Measurements from ENCODE around the gene CCNO. TPM values are rescaled to one million over a fixed set of nuclear protein-coding genes. Genes with fewer than 3 reads are reported as not detected.

The CCNO gene, protein sequence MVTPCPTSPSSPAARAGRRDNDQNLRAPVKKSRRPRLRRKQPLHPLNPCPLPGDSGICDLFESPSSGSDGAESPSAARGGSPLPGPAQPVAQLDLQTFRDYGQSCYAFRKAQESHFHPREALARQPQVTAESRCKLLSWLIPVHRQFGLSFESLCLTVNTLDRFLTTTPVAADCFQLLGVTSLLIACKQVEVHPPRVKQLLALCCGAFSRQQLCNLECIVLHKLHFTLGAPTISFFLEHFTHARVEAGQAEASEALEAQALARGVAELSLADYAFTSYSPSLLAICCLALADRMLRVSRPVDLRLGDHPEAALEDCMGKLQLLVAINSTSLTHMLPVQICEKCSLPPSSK
- 0.58 and 0.88 TPM in 2 replicates for total RNA-seq
- 0.37 and 0.60 TPM in 2 replicates for polyA plus RNA-seq
- polyA plus RNA-seq (2011; cell fraction: cytosol; rRNA removed), result 0.39 and 0.61 TPM in 2 replicates
- 0.53 and 0.54 TPM in 2 replicates for polyA plus RNA-seq (2011; cell fraction: nucleus; rRNA removed)
- 0.60 and 0.80 TPM in 2 replicates for polyA plus RNA-seq (2012)
- polyA minus RNA-seq, result 0.34 TPM in 1 of 2 replicates, not detected in the other
- 6.6 TPM for polyA minus RNA-seq (2011; cell fraction: cytosol; rRNA and poly(A)+ RNA removed)
- not detected in 2 replicates for polyA minus RNA-seq (2011; cell fraction: nucleus; rRNA and poly(A)+ RNA removed)
- percentile 21 among the genes with signal in this experiment for Bru-seq, nascent RNA
- percentile 26 among the genes with signal in this experiment for BruChase-seq, experiment 1, labeled RNA remaining after a 6-hour chase
- not detected for BruChase-seq, experiment 2, labeled RNA remaining after a 2-hour chase
- long read RNA-seq, partial matches to known transcripts, result 3 of 6 reads
- long read RNA-seq, other reads (novel, unspliced or antisense), result 1 of 6 reads

DNA sequence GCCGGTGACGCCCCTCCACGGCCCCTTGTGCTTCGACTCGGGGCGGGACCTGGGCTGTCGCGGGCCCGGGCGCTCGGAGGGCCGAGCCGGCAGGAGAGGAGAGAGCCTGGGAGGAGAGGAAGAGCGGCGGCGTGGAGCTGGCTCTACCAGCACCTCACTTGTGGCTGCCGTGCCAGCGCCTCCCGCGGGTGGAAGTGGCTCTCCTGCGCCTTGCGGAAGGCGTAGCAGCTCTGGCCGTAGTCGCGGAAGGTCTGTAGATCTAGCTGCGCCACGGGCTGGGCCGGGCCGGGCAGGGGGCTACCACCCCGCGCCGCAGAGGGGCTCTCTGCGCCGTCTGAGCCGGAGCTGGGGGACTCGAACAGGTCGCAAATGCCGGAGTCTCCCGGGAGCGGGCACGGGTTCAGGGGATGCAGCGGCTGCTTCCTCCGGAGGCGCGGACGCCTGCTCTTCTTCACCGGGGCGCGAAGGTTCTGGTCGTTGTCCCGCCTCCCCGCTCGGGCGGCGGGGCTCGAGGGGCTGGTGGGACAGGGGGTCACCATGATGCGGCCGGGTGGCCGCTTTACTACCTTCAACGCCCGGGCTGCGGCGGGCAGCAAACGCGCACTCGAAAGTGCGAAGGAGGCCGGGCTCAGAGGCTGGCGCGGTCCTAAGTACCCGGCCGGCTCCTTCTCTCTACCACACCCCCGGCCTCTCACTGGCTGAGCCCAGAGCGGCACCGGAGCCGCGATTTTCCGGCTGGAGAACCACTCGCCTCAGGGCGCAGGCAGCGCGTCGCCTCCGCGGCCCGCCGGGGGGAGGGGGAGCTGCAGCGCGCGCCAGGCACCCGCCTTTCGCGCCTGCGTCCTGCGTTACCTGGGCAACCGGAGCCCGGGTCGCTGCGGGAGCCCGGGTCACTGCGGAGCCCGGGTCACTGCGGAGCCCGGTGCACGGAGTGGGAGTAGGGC, at the start of gene CCNO:
Gene CCNO (minus strand): TSS at position 624 of the 944 bp plus-strand sequence. CDS start 85 bp downstream, at position 539.
- Histone ChIP-seq H3K79me2 (ENCODE audit: control insufficient read depth, insufficient read depth, low read length) (no peaks in the 10 kb centered on the region), H3K27me3 (ENCODE audit: control insufficient read depth in 2 of 2, insufficient read depth in 2 of 2, low read length in 2 of 2) (peaks cover 45% of the 10 kb centered on the region in 2 experiments), H3K4me3 (replicated peaks in 1 of 3; ENCODE audit: insufficient read depth in 1 of 3, low read depth in 1 of 3, low read length in 3 of 3) (peak within 1 kb of the TSS; percentile 44 to 70 (median 53)), H3K36me3 (ENCODE audit: control insufficient read depth in 2 of 2, extremely low read depth in 1 of 2, insufficient read depth in 2 of 2, low read length in 2 of 2) (no peaks in the 10 kb centered on the region), H3K4me1 (ENCODE audit: control insufficient read depth, extremely low read depth, insufficient read depth, low read length) (peaks cover 26% of the 10 kb centered on the region), H3K9me3 (replicated peaks; ENCODE audit: control insufficient read depth, insufficient read depth, low read length) (no peaks in the 10 kb centered on the region), H4K20me1 (replicated peaks; ENCODE audit: control insufficient read depth, extremely low read depth, insufficient read depth, low read length) (no peaks in the 10 kb centered on the region), H3K27ac (ENCODE audit: insufficient read depth, low read depth, low read length) (no peak within 1 kb of the TSS), H3K4me2 (ENCODE audit: insufficient read depth, low read length) (peak within 1 kb of the TSS; percentile 93), H3K9ac (replicated peaks; ENCODE audit: extremely low read depth, insufficient read depth, low read length) (no peak within 1 kb of the TSS), H2AFZ (ENCODE audit: low read depth, low read length) (peak within 1 kb of the TSS; percentile 45), H3K9me1 (replicated peaks; ENCODE audit: control insufficient read depth, extremely low read depth, insufficient read depth, low read length) (no peaks in the 10 kb centered on the region)
- dilution Hi-C loops (cut with MboI; ENCODE audit: extremely low pct_ligation_motif_present, low sequenced_read_pairs), result loop anchor here (10.0 kb wide), 1 partner anchor 68 kb away; the partner anchor contains the start of gene GPX8
- CTCF ChIA-PET, result interaction anchor here (0.9 to 2.6 kb wide), 10 partner anchors 9 to 459 kb away, joined by 3 to 11 read pairs (median 4); partner anchors contain the start of genes CDC20B and GPX8
- intact Hi-C loops (cut with micrococcal nuclease), result loop anchor here (2.0 to 5.0 kb wide), 3 partner anchors 60 to 299 kb away; partner anchors contain the start of genes CDC20B, DHX29, MTREX and PLPP1
- POLR2A ChIA-PET, result no interaction called here
- FAIRE-seq (peak; percentile 83), DNase-seq (ENCODE audit: low read depth, low spot score) (peak; percentile 83)
- no TSS peak for BruUV-seq (replicated peaks)
- no peak for TF ChIP-seq POLR2A (IDR thresholded peaks at IDR 0.05; ENCODE audit: low read depth, low read length)
- TF ChIP-seq GATA2 (IDR thresholded peaks at IDR 0.05; ENCODE audit: insufficient read depth, insufficient read length, low read depth, low read length), result no peak
- TF ChIP-seq, protein P1, sequence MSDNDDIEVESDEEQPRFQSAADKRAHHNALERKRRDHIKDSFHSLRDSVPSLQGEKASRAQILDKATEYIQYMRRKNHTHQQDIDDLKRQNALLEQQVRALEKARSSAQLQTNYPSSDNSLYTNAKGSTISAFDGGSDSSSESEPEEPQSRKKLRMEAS (IDR thresholded peaks at IDR 0.05; ENCODE audit: insufficient read depth, insufficient read length), result no peak
- no peak for TF ChIP-seq EZH2 (IDR thresholded peaks at IDR 0.05; ENCODE audit: borderline replicate concordance, low read depth, low read length, severe bottlenecking)
- TF ChIP-seq MYC (IDR thresholded peaks at IDR 0.05; ENCODE audit: low read depth, low read length), result no peak
- no peak for TF ChIP-seq FOS (IDR thresholded peaks at IDR 0.05; ENCODE audit: borderline replicate concordance, insufficient read depth, low read length)
- TF ChIP-seq JUN (IDR thresholded peaks at IDR 0.05; ENCODE audit: borderline replicate concordance, insufficient read depth, insufficient read length, low read depth), result no peak
- no peak for TF ChIP-seq POLR2AphosphoS5 (IDR thresholded peaks at IDR 0.05; ENCODE audit: insufficient read depth, low read depth, low read length)
- TF ChIP-seq, protein P2, sequence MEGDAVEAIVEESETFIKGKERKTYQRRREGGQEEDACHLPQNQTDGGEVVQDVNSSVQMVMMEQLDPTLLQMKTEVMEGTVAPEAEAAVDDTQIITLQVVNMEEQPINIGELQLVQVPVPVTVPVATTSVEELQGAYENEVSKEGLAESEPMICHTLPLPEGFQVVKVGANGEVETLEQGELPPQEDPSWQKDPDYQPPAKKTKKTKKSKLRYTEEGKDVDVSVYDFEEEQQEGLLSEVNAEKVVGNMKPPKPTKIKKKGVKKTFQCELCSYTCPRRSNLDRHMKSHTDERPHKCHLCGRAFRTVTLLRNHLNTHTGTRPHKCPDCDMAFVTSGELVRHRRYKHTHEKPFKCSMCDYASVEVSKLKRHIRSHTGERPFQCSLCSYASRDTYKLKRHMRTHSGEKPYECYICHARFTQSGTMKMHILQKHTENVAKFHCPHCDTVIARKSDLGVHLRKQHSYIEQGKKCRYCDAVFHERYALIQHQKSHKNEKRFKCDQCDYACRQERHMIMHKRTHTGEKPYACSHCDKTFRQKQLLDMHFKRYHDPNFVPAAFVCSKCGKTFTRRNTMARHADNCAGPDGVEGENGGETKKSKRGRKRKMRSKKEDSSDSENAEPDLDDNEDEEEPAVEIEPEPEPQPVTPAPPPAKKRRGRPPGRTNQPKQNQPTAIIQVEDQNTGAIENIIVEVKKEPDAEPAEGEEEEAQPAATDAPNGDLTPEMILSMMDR (IDR thresholded peaks at IDR 0.05; ENCODE audit: extremely low read depth in 1 of 2, insufficient read depth in 1 of 2, low read depth in 1 of 2, low read length in 2 of 2), result no peak

All from endothelial cell of umbilical vein (primary cell).